Activated CD8-positive, alpha-beta T cell treated with anti-CD3 and anti-CD28 coated beads for 36 hours (primary cell): ENCODE measurements around the gene KRT1. TPM values are rescaled to one million over a fixed set of nuclear protein-coding genes. Genes with fewer than 3 reads are reported as not detected.

ENCODE experiments used
- ATAC-seq: fragments of 200-7000 bp; cut with Tn5 transposase; one replicate; pipeline ENCODE4 v1.10.0; 2021; ENCODE audit warnings: mild to moderate bottlenecking, moderate library complexity
- CTCF ChIA-PET: fragments of 350-600 bp; sonication (Branson Sonifier 250); formaldehyde crosslinking; loops from one replicate; lab custom pipeline; 2021; ENCODE audit warnings: antibody characterized with exemption; lab: Charles Lee
- POLR2A ChIA-PET: fragments of 350-600 bp; sonication (Branson Sonifier 250); formaldehyde crosslinking; loops from one replicate; lab custom pipeline; 2021; ENCODE audit warnings: antibody characterized with exemption; lab: Charles Lee
- DNase-seq: peaks from one replicate; pipeline ENCODE4 v3.0.0-alpha.2; 2020
- H3K27ac Mint-ChIP-seq: one replicate; pipeline ENCODE4 v1.8.0; 2021; ENCODE audit warnings: mild to moderate bottlenecking, mixed read lengths
- H3K27me3 Mint-ChIP-seq: one replicate; pipeline ENCODE4 v1.8.0; 2021; ENCODE audit warnings: mixed read lengths
- H3K36me3 Mint-ChIP-seq: one replicate; pipeline ENCODE4 v1.8.0; 2021; ENCODE audit warnings: low read depth, mixed read lengths
- H3K4me1 Mint-ChIP-seq: one replicate; pipeline ENCODE4 v1.8.0; 2021; ENCODE audit warnings: low read depth, mixed read lengths
- H3K4me3 Mint-ChIP-seq: one replicate; pipeline ENCODE4 v1.8.0; 2021; ENCODE audit warnings: mild to moderate bottlenecking, moderate library complexity, mixed read lengths
- H3K9me3 Mint-ChIP-seq: one replicate; pipeline ENCODE4 v1.8.0; 2021; ENCODE audit warnings: mixed read lengths
- CTCF ChIP-seq: fragments of 200-600 bp; IDR thresholded peaks from one replicate; pipeline ENCODE4 v1.8.0; 2022; ENCODE audit warnings: antibody characterized with exemption, mild to moderate bottlenecking
- intact Hi-C: fragments of 100-400 bp; cut with micrococcal nuclease; formaldehyde crosslinking; loops from one replicate; pipeline ENCODE4 v1.10.0; 2022
- total RNA-seq, 2 experiments: library from RNA; stranded (reverse); gene quantifications; one replicate each; pipeline ENCODE4 v1.2.3, GENCODE V29; 2021

The KRT1 gene
- total RNA-seq, 2 experiments from 2014 or later = not detected

DNA sequence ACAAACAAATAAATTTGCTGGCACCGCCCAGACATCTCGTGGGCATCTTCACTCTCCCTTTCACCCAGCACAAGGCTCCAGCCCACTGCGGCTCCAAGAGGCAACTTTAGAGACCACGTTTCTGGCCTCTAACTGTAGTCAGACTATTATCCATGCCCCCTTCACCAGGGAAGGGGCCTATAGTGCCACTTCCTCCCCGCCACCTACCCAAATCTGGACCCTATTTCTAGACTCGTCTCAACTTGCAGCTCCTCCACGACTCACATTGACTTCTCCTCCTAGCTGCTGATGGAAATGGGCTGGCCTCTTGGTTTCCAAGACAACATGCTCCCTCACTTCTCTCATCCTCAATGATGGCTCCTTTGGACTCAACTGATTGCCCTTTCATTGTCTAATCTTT lies 12.3 kb downstream of the KRT1 start:
- Mint-ChIP-seq H3K4me3 (no peak overlapping the region), H3K36me3 (no peaks in the 10 kb centered on the region), H3K4me1 (no peaks in the 10 kb centered on the region), H3K27me3 (no peaks in the 10 kb centered on the region), H3K27ac (no peak overlapping the region), H3K9me3 (no peaks in the 10 kb centered on the region)
- no peak for TF ChIP-seq CTCF
- ChIA-PET POLR2A (interaction anchor here (0.7 kb wide), 1 partner anchor 995 kb away, joined by 4 read pairs; no protein-coding TSS in a partner anchor), CTCF (interaction anchor here (1.0 to 4.3 kb wide), 3 partner anchors 7 to 212 kb away, joined by 3 to 16 read pairs (median 8); no protein-coding TSS in a partner anchor)
- intact Hi-C loops = no loop called here
- ATAC-seq = no peak
- DNase-seq = no peak

DNA sequence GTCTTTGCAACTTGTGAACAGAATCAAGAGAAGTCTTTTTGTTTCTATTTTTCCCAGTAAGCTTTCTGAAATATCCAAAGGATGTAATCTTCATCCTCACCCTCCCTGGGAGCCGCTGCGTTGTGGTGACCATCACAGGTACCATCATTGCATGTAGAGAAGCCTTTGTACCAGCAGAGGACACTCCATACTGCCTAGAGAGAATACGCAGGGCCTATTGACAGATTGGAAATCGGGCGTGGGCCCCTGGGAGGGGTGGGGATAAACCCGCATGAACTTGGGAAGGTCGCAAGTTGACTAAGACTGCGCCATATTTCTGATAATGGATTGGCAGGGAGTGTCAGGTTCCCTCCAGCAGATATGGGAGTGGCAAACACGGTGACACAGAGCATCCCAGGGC lies 12.7 kb downstream of the KRT1 start:
- intact Hi-C loops = no loop called here
- no peak for TF ChIP-seq CTCF
- POLR2A ChIA-PET = no interaction called here
- no peaks in the 10 kb centered on the region for H3K4me1 Mint-ChIP-seq
- CTCF ChIA-PET = interaction anchor here (0.7 to 4.3 kb wide), 4 partner anchors 8 to 213 kb away, joined by 3 to 16 read pairs (median 7); no protein-coding TSS in a partner anchor
- DNase-seq (no peak), ATAC-seq (no peak)
- H3K9me3 Mint-ChIP-seq = no peaks in the 10 kb centered on the region
- H3K36me3 Mint-ChIP-seq = no peaks in the 10 kb centered on the region
- H3K27ac Mint-ChIP-seq = no peak overlapping the region
- H3K27me3 Mint-ChIP-seq = no peaks in the 10 kb centered on the region
- H3K4me3 Mint-ChIP-seq = no peak overlapping the region

- Mint-ChIP-seq H3K36me3 (no peaks in the 10 kb centered on the region), H3K4me3 (no peak overlapping the region), H3K27me3 (no peaks in the 10 kb centered on the region), H3K4me1 (peaks cover 4% of the 10 kb centered on the region), H3K9me3 (no peaks in the 10 kb centered on the region), H3K27ac (no peak overlapping the region)
- ATAC-seq (no peak), DNase-seq (no peak)
- intact Hi-C loops = no loop called here
- no peak for TF ChIP-seq CTCF
- ChIA-PET POLR2A (no interaction called here), CTCF (interaction anchor here (1.8 to 4.3 kb wide), 3 partner anchors 9 to 218 kb away, joined by 8 to 16 read pairs (median 8); no protein-coding TSS in a partner anchor)
Measured at GRCh38 chr12:52666471-52666870, 13.7 kb downstream of the KRT1 start.

DNA sequence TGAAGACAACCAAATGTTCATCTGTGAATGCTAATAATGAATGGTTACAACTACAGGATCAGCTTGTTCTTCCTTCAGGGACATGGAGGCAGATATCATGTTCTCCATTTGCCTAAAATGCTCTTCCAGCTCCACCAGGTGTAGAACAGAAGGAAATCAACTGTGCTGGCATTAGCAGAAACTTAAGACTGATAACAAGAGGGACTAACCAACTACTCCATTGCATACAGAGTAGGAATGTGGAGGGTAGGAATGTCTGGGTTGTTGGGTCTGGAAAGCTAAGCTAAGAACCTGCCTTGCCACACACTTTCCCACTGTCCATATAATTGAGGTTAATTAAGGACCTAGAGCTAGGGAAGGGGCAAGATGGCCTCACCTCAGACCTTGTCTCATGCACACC lies 16.8 kb downstream of the KRT1 start:
- POLR2A ChIA-PET = no interaction called here
- Mint-ChIP-seq H3K27ac (no peak overlapping the region), H3K27me3 (no peaks in the 10 kb centered on the region), H3K4me1 (peaks cover 4% of the 10 kb centered on the region), H3K4me3 (no peak overlapping the region), H3K36me3 (no peaks in the 10 kb centered on the region), H3K9me3 (no peaks in the 10 kb centered on the region)
- intact Hi-C loops = no loop called here
- TF ChIP-seq CTCF = no peak
- CTCF ChIA-PET = interaction anchor here (1.0 to 4.3 kb wide), 5 partner anchors 17 to 221 kb away, joined by 3 to 16 read pairs (median 5); partner anchors contain the start of gene KRT1
- ATAC-seq (no peak), DNase-seq (no peak)

DNA sequence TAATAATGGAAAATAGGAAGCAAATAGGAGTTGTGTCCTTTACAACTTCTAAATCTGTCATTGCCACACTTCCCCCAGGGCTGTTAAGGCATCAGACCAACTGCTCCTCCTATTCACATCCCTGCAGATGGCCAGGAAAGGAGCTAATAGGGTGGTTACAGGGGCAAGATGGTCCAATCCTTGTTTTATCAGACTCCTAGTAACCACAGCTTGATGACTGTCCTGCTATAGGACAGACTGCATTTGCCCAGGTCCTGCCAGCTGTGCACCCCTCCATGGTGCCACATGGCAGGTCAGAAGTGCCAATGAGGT lies 17.3 kb downstream of the KRT1 start:
- H3K27ac Mint-ChIP-seq = no peak overlapping the region
- H3K4me1 Mint-ChIP-seq = peaks cover 4% of the 10 kb centered on the region
- POLR2A ChIA-PET = no interaction called here
- DNase-seq (no peak), ATAC-seq (no peak)
- no peak overlapping the region for H3K4me3 Mint-ChIP-seq
- intact Hi-C loops = no loop called here
- no peaks in the 10 kb centered on the region for H3K9me3 Mint-ChIP-seq
- no peaks in the 10 kb centered on the region for H3K36me3 Mint-ChIP-seq
- no peaks in the 10 kb centered on the region for H3K27me3 Mint-ChIP-seq
- CTCF ChIA-PET = interaction anchor here (1.0 to 1.6 kb wide), 4 partner anchors 18 to 222 kb away, joined by 3 to 5 read pairs (median 4); partner anchors contain the start of gene KRT1
- no peak for TF ChIP-seq CTCF
